ENCODE data around the gene UTP15. TPM values are rescaled to one million over a fixed set of nuclear protein-coding genes. Genes with fewer than 3 reads are reported as not detected.

The UTP15 gene
- total and polyA plus RNA-seq, 2 experiments from 2014 or later, result 16.5 to 59.0 TPM

DNA sequence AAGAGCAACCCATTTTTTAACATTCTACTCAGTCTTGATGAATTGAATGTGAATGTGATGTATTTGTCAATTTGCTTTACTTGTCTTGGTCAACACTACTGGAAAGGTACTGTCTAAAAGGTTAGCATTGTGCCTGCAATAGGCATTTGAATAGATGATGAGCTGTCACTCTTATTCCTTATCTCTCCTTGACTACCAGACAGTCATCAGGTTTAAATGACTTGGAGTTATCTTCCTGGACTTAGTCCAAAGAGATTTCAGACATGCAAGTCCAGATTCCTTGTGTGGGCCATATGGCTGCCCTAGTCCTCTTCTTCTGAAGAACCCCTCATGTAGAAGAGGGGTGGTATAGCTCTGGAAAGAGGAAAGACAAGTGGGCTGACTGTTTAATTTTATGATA, 65.2 kb downstream of the UTP15 start:
- DNase-seq (ENCODE audit: low spot score), result no peak
- Mint-ChIP-seq H3K36me3 (ENCODE audit: low read depth) (no peaks in the 10 kb centered on the region), H3K4me1 (no peaks in the 10 kb centered on the region; the same call in 2 of the 3 replicates), H3K4me3 (no peak overlapping the region), H3K27ac (no peak overlapping the region), H3K9me3 (no peaks in the 10 kb centered on the region), H3K27me3 (ENCODE audit: insufficient read depth, low read depth, poor library complexity) (peaks cover 15% of the 10 kb centered on the region)
- no peak overlapping the region for H3K4me2 ChIP-seq
- H2AFZ ChIP-seq, result no peak overlapping the region
- TF ChIP-seq POLR2AphosphoS5 (IDR thresholded peaks at IDR 0.05; ENCODE audit: low read depth) (no peak), CREB1 (CRISPR knock-in tag; IDR thresholded peaks at IDR 0.05; ENCODE audit: low read depth) (no peak), JUNB (IDR thresholded peaks at IDR 0.05; ENCODE audit: unreplicated experiment) (no peak), STAT1 (IDR thresholded peaks at IDR 0.05; ENCODE audit: unreplicated experiment) (no peak), NANOG (IDR thresholded peaks at IDR 0.05; ENCODE audit: borderline replicate concordance) (no peak), CTCF (conservative IDR thresholded peaks at IDR 0.05; ENCODE audit: low read depth in 2 of 2) (no peak), REST (IDR thresholded peaks at IDR 0.05; ENCODE audit: unreplicated experiment) (no peak), EZH2phosphoT487 (IDR thresholded peaks at IDR 0.05; ENCODE audit: unreplicated experiment) (no peak), EZH2 (IDR thresholded peaks at IDR 0.05; ENCODE audit: low read depth, unreplicated experiment) (no peak)
- H3K9me2 ChIP-seq (ENCODE audit: insufficient read depth), result no peaks in the 10 kb centered on the region
- H3K4me3 ChIP-seq, result no peak overlapping the region
- no peaks in the 10 kb centered on the region for H4K20me1 ChIP-seq (replicated peaks; ENCODE audit: insufficient read depth)
- no peak overlapping the region for H3K27ac ChIP-seq (ENCODE audit: low read depth)
- no peaks in the 10 kb centered on the region for H3K79me2 ChIP-seq (replicated peaks; ENCODE audit: insufficient read depth)
- H3K4me1 ChIP-seq (ENCODE audit: insufficient read depth), result 0 out of 2 replicates have a peak, but pooled peaks cover 7% of the 10 kb centered on the region
- ATAC-seq, result no peak
- H3F3A ChIP-seq (replicated peaks; ENCODE audit: low read depth), result no peaks in the 10 kb centered on the region
- H3K27me3 ChIP-seq (ENCODE audit: insufficient read depth), result peaks cover 36% of the 10 kb centered on the region
- H3K36me3 ChIP-seq (ENCODE audit: insufficient read depth), result no peaks in the 10 kb centered on the region

GRCh38 chr5:73631500-73631899, 66.0 kb downstream of the UTP15 start:
- H3K9me3 Mint-ChIP-seq, result no peaks in the 10 kb centered on the region
- peaks cover 14% of the 10 kb centered on the region for H3K27me3 Mint-ChIP-seq (ENCODE audit: insufficient read depth, low read depth, poor library complexity)

More at GRCh38 chr5:73631500-73631899, 66.0 kb downstream of the UTP15 start:
- H3K4me3 ChIP-seq, result no peak overlapping the region
- TF ChIP-seq JUNB (IDR thresholded peaks at IDR 0.05; ENCODE audit: unreplicated experiment) (no peak), EZH2phosphoT487 (IDR thresholded peaks at IDR 0.05; ENCODE audit: unreplicated experiment) (no peak), REST (IDR thresholded peaks at IDR 0.05; ENCODE audit: unreplicated experiment) (no peak)
- H3K36me3 Mint-ChIP-seq (ENCODE audit: low read depth), result no peaks in the 10 kb centered on the region
- H3K4me1 ChIP-seq (ENCODE audit: insufficient read depth), result 0 out of 2 replicates have a peak, but pooled peaks cover 7% of the 10 kb centered on the region
- H3K4me3 Mint-ChIP-seq, result no peak overlapping the region
- no peaks in the 10 kb centered on the region; the same call in 2 of the 3 replicates for H3K4me1 Mint-ChIP-seq
- no peaks in the 10 kb centered on the region for H3K9me2 ChIP-seq (ENCODE audit: insufficient read depth)
- H3K27ac ChIP-seq (ENCODE audit: low read depth), result no peak overlapping the region
- peaks cover 31% of the 10 kb centered on the region for H3K27me3 ChIP-seq (ENCODE audit: insufficient read depth)
- H3K4me2 ChIP-seq, result no peak overlapping the region
- no peaks in the 10 kb centered on the region for H4K20me1 ChIP-seq (replicated peaks; ENCODE audit: insufficient read depth)
- H2AFZ ChIP-seq, result no peak overlapping the region
- no peaks in the 10 kb centered on the region for H3F3A ChIP-seq (replicated peaks; ENCODE audit: low read depth)
- no peak overlapping the region for H3K27ac Mint-ChIP-seq
- H3K36me3 ChIP-seq (ENCODE audit: insufficient read depth), result no peaks in the 10 kb centered on the region
- H3K79me2 ChIP-seq (replicated peaks; ENCODE audit: insufficient read depth), result no peaks in the 10 kb centered on the region
- no peak for ATAC-seq
- DNase-seq (ENCODE audit: low spot score), result no peak

Measured in GM23338 (cell line).